Activated naive CD8-positive, alpha-beta T cell (primary cell): Measurements from ENCODE around the gene TRIM77.
"Not testable (repeated sequence)": the region's sequence is repeated elsewhere in the genome, so short reads cannot be mapped to it uniquely, and the experiment has no call there.

Source experiments
- H3K27ac Mint-ChIP-seq: one replicate; pipeline ENCODE4 v1.8.0; 2021; ENCODE audit warnings: mixed read lengths
- H3K27me3 Mint-ChIP-seq: one replicate; pipeline ENCODE4 v1.8.0; 2021; ENCODE audit warnings: mixed read lengths
- H3K36me3 Mint-ChIP-seq: one replicate; pipeline ENCODE4 v1.8.0; 2021; ENCODE audit warnings: mixed read lengths
- H3K4me1 Mint-ChIP-seq: one replicate; pipeline ENCODE4 v1.8.0; 2021; ENCODE audit warnings: low read depth, mixed read lengths
- H3K4me3 Mint-ChIP-seq: one replicate; pipeline ENCODE4 v1.8.0; 2021; ENCODE audit warnings: mild to moderate bottlenecking, mixed read lengths
- H3K9me3 Mint-ChIP-seq: one replicate; pipeline ENCODE4 v1.8.0; 2021; ENCODE audit warnings: low read depth, mixed read lengths

Gene TRIM77

GRCh38 chr11:89709999-89710398 is at the start of gene TRIM77:
Gene TRIM77, plus strand, starts transcription at chr11:89710299. Its CDS starts 0 bp downstream, at chr11:89710299.
- H3K9me3 Mint-ChIP-seq, H3K36me3 Mint-ChIP-seq, H3K27me3 Mint-ChIP-seq, H3K4me1 Mint-ChIP-seq, H3K27ac Mint-ChIP-seq, H3K4me3 Mint-ChIP-seq: not testable (repeated sequence)

- H3K4me1 Mint-ChIP-seq = no peaks in the 10 kb centered on the region
- no peaks in the 10 kb centered on the region for H3K36me3 Mint-ChIP-seq
- no peak overlapping the region for H3K27ac Mint-ChIP-seq
Measured at GRCh38 chr11:89667001-89667400, 43.1 kb upstream of the TRIM77 start.

GRCh38 chr11:89668158-89668557 is 41.9 kb upstream of the TRIM77 start:
- not testable (repeated sequence) for H3K27ac Mint-ChIP-seq, H3K27me3 Mint-ChIP-seq, H3K36me3 Mint-ChIP-seq, H3K4me1 Mint-ChIP-seq, H3K9me3 Mint-ChIP-seq, H3K4me3 Mint-ChIP-seq

More at GRCh38 chr11:89667001-89667400, 43.1 kb upstream of the TRIM77 start:
- Mint-ChIP-seq H3K4me3 (no peak overlapping the region), H3K27me3 (no peaks in the 10 kb centered on the region), H3K9me3 (no peaks in the 10 kb centered on the region)

GRCh38 chr11:89669586-89669985 is 40.5 kb upstream of the TRIM77 start:
- H3K4me1 Mint-ChIP-seq, H3K36me3 Mint-ChIP-seq, H3K4me3 Mint-ChIP-seq, H3K27ac Mint-ChIP-seq, H3K27me3 Mint-ChIP-seq, H3K9me3 Mint-ChIP-seq: not testable (repeated sequence)

- not testable (repeated sequence) for H3K9me3 Mint-ChIP-seq, H3K4me1 Mint-ChIP-seq, H3K4me3 Mint-ChIP-seq, H3K36me3 Mint-ChIP-seq, H3K27ac Mint-ChIP-seq, H3K27me3 Mint-ChIP-seq
Measured at GRCh38 chr11:89669993-89670669, 40.0 kb upstream of the TRIM77 start.

- not testable (repeated sequence) for H3K27ac Mint-ChIP-seq, H3K27me3 Mint-ChIP-seq, H3K36me3 Mint-ChIP-seq, H3K4me3 Mint-ChIP-seq, H3K9me3 Mint-ChIP-seq, H3K4me1 Mint-ChIP-seq
Measured at GRCh38 chr11:89672547-89672946, 37.6 kb upstream of the TRIM77 start.

GRCh38 chr11:89673380-89673779 is 36.7 kb upstream of the TRIM77 start:
- H3K36me3 Mint-ChIP-seq, H3K27me3 Mint-ChIP-seq: not testable (repeated sequence)

GRCh38 chr11:89675383-89675782 is 34.7 kb upstream of the TRIM77 start:
- not testable (repeated sequence) for H3K36me3 Mint-ChIP-seq, H3K27ac Mint-ChIP-seq, H3K4me1 Mint-ChIP-seq, H3K27me3 Mint-ChIP-seq, H3K9me3 Mint-ChIP-seq, H3K4me3 Mint-ChIP-seq

More at GRCh38 chr11:89673380-89673779, 36.7 kb upstream of the TRIM77 start:
- H3K4me3 Mint-ChIP-seq, H3K4me1 Mint-ChIP-seq, H3K27ac Mint-ChIP-seq, H3K9me3 Mint-ChIP-seq: not testable (repeated sequence)

GRCh38 chr11:89675948-89676347 is 34.2 kb upstream of the TRIM77 start:
- H3K9me3 Mint-ChIP-seq, H3K27ac Mint-ChIP-seq, H3K27me3 Mint-ChIP-seq, H3K4me1 Mint-ChIP-seq, H3K36me3 Mint-ChIP-seq, H3K4me3 Mint-ChIP-seq: not testable (repeated sequence)

GRCh38 chr11:89707080-89707479 is 3.0 kb upstream of the TRIM77 start:
- H3K4me1 Mint-ChIP-seq, H3K9me3 Mint-ChIP-seq, H3K36me3 Mint-ChIP-seq, H3K27ac Mint-ChIP-seq, H3K4me3 Mint-ChIP-seq, H3K27me3 Mint-ChIP-seq: not testable (repeated sequence)

- not testable (repeated sequence) for H3K9me3 Mint-ChIP-seq, H3K36me3 Mint-ChIP-seq, H3K27me3 Mint-ChIP-seq, H3K4me3 Mint-ChIP-seq, H3K27ac Mint-ChIP-seq, H3K4me1 Mint-ChIP-seq
Measured at GRCh38 chr11:89724866-89725498, 14.9 kb downstream of the TRIM77 start.

- not testable (repeated sequence) for H3K36me3 Mint-ChIP-seq, H3K9me3 Mint-ChIP-seq, H3K27ac Mint-ChIP-seq, H3K27me3 Mint-ChIP-seq, H3K4me1 Mint-ChIP-seq, H3K4me3 Mint-ChIP-seq
Measured at GRCh38 chr11:89730215-89730614, 20.1 kb downstream of the TRIM77 start.

GRCh38 chr11:89736566-89736965 is 26.5 kb downstream of the TRIM77 start:
- Mint-ChIP-seq H3K27me3 (no peaks in the 10 kb centered on the region), H3K36me3 (no peaks in the 10 kb centered on the region), H3K27ac (no peak overlapping the region), H3K9me3 (no peaks in the 10 kb centered on the region), H3K4me1 (no peaks in the 10 kb centered on the region), H3K4me3 (no peak overlapping the region)

GRCh38 chr11:89737116-89737515 is 27.0 kb downstream of the TRIM77 start:
- Mint-ChIP-seq H3K27ac (no peak overlapping the region), H3K9me3 (no peaks in the 10 kb centered on the region), H3K27me3 (no peaks in the 10 kb centered on the region), H3K36me3 (no peaks in the 10 kb centered on the region), H3K4me3 (no peak overlapping the region), H3K4me1 (no peaks in the 10 kb centered on the region)

- H3K4me1 Mint-ChIP-seq, H3K27ac Mint-ChIP-seq, H3K9me3 Mint-ChIP-seq, H3K27me3 Mint-ChIP-seq, H3K4me3 Mint-ChIP-seq, H3K36me3 Mint-ChIP-seq: not testable (repeated sequence)
Measured at GRCh38 chr11:89741406-89741805, 31.3 kb downstream of the TRIM77 start.

- H3K27ac Mint-ChIP-seq, H3K27me3 Mint-ChIP-seq, H3K4me3 Mint-ChIP-seq, H3K4me1 Mint-ChIP-seq, H3K9me3 Mint-ChIP-seq, H3K36me3 Mint-ChIP-seq: not testable (repeated sequence)
Measured at GRCh38 chr11:89744158-89744557, 34.1 kb downstream of the TRIM77 start.
